Stimulated activated CD4-positive, alpha-beta T cell treated with anti-CD3 and anti-CD28 coated beads, Interleukin-15, amount 100 ng/mL, for 48 hours (primary cell): ENCODE measurements around the gene RHPN2.
"Not testable (repeated sequence)": the region's sequence is repeated elsewhere in the genome, so short reads cannot be mapped to it uniquely, and the experiment has no call there.

ENCODE experiments used
- DNase-seq, 2 donors: peaks; one replicate each; pipeline ENCODE4 v3.0.0-alpha.2; 2020; ENCODE audit warnings: low read depth in 2 of 2

The RHPN2 gene

GRCh38 chr19:33026602-33027001 is 38.1 kb downstream of the RHPN2 start:
- not testable (repeated sequence) for DNase-seq

- not testable (repeated sequence) for DNase-seq
Measured at GRCh38 chr19:33025468-33026238, 39.0 kb downstream of the RHPN2 start.

- no peak for DNase-seq
Measured at GRCh38 chr19:33024398-33024797, 40.3 kb downstream of the RHPN2 start.

GRCh38 chr19:33022472-33023116 is 42.1 kb downstream of the RHPN2 start:
- DNase-seq = no peak

- DNase-seq = not testable (repeated sequence)
Measured at GRCh38 chr19:33010891-33011290, 53.8 kb downstream of the RHPN2 start.

- DNase-seq = no peak
Measured at GRCh38 chr19:33008738-33009137, 56.0 kb downstream of the RHPN2 start.

GRCh38 chr19:33005440-33005839 is 59.2 kb downstream of the RHPN2 start:
- no peak for DNase-seq

- DNase-seq = not testable (repeated sequence)
Measured at GRCh38 chr19:33003424-33004024, 61.2 kb downstream of the RHPN2 start.

- not testable (repeated sequence) for DNase-seq
Measured at GRCh38 chr19:33002126-33002865, 62.4 kb downstream of the RHPN2 start.

- DNase-seq = no peak
Measured at GRCh38 chr19:33000910-33001309, 63.8 kb downstream of the RHPN2 start.

GRCh38 chr19:33000510-33000909 is 64.2 kb downstream of the RHPN2 start:
- no peak for DNase-seq

- DNase-seq = no peak
Measured at GRCh38 chr19:32998722-32999121, 66.0 kb downstream of the RHPN2 start.

- DNase-seq = no peak
Measured at GRCh38 chr19:32997716-32998355, 66.9 kb downstream of the RHPN2 start.

- not testable (repeated sequence) for DNase-seq
Measured at GRCh38 chr19:32997061-32997464, 67.6 kb downstream of the RHPN2 start.

- not testable (repeated sequence) for DNase-seq
Measured at GRCh38 chr19:32995966-32996365, 68.7 kb downstream of the RHPN2 start.

- DNase-seq = no peak
Measured at GRCh38 chr19:32988724-32989123, 76.0 kb downstream of the RHPN2 start.

- not testable (repeated sequence) for DNase-seq
Measured at GRCh38 chr19:32988254-32988653, 76.4 kb downstream of the RHPN2 start.

- not testable (repeated sequence) for DNase-seq
Measured at GRCh38 chr19:32982488-32982887, 82.2 kb downstream of the RHPN2 start.

GRCh38 chr19:32979807-32980206 is 84.9 kb downstream of the RHPN2 start:
- DNase-seq = not testable (repeated sequence)

GRCh38 chr19:32977813-32978212 is 86.9 kb downstream of the RHPN2 start:
- not testable (repeated sequence) for DNase-seq

GRCh38 chr19:32977280-32977679 is 87.4 kb downstream of the RHPN2 start:
- no peak for DNase-seq
